T-cell (primary cell): ENCODE results near the gene PRR5. TPM values are rescaled to one million over a fixed set of nuclear protein-coding genes. Genes with fewer than 3 reads are reported as not detected.

Experiments
- ATAC-seq, 4 experiments: fragments of 200-7000 bp in 3 of 4; fragments of 150-1000 bp in 1 of 4; cut with Tn5 transposase; replicated peaks in 1 of 4; 1 replicate in 3 of 4; 2 replicates in 1 of 4; pipeline ENCODE4 v1.10.0; 2021; ENCODE audit warnings: moderate library complexity in 3 of 4, mild to moderate bottlenecking in 2 of 4, moderate number of reproducible peaks in 1 of 4
- CTCF ChIA-PET, 2 donors: fragments of 300-600 bp; sonication (Branson Sonifier 250); formaldehyde crosslinking; loops; one replicate each; lab custom pipeline; 2022; ENCODE audit warnings: antibody characterized with exemption in 2 of 2; lab: Charles Lee
- POLR2A ChIA-PET, 2 donors: fragments of 300-600 bp; sonication (Branson Sonifier 250); formaldehyde crosslinking; loops; one replicate each; lab custom pipeline; 2022; ENCODE audit warnings: antibody characterized with exemption in 2 of 2; lab: Charles Lee
- DNase-seq, 35 experiments: peaks; one replicate each; pipeline versions ENCODE4 v3.0.0 to v3.0.0-alpha.2; 2013 to 2023
- H3K27ac ChIP-seq: one replicate; pipeline ENCODE4 v1.5.1; 2013; ENCODE audit warnings: low read length
- H3K27me3 ChIP-seq, 2 experiments: replicated peaks in 1 of 2; 1 replicate in 1 of 2; 2 replicates in 1 of 2; pipeline versions ENCODE4 v1.6.1 to v1.7.0; 2013; ENCODE audit warnings: low read length in 1 of 2, mixed read lengths in 1 of 2; ENCODE audit not compliant: control insufficient read depth in 2 of 2, insufficient read depth in 2 of 2; ENCODE audit errors: extremely low read depth in 1 of 2
- H3K36me3 ChIP-seq, 2 donors: 1 replicate in 1 of 2; 2 replicates in 1 of 2; pipeline versions ENCODE4 v1.6.1 to v1.7.0; 2013; ENCODE audit warnings: low read length in 1 of 2; ENCODE audit not compliant: control insufficient read depth in 2 of 2, insufficient read depth in 1 of 2; ENCODE audit errors: extremely low read depth in 1 of 2
- H3K4me1 ChIP-seq, 2 experiments: 1 replicate in 1 of 2; 2 replicates in 1 of 2; pipeline versions ENCODE4 v1.6.1 to v1.7.0; 2013; ENCODE audit warnings: low read length in 2 of 2, mixed read lengths in 1 of 2; ENCODE audit not compliant: insufficient read depth in 2 of 2, control insufficient read depth in 1 of 2; ENCODE audit errors: extremely low read depth in 1 of 2
- H3K4me3 ChIP-seq, 2 donors: 1 replicate in 1 of 2; 2 replicates in 1 of 2; pipeline versions ENCODE4 v1.5.1 to v1.7.0; 2013; ENCODE audit warnings: mild to moderate bottlenecking in 2 of 2, low read length in 1 of 2, moderate library complexity in 1 of 2; ENCODE audit not compliant: control insufficient read depth in 1 of 2; ENCODE audit errors: extremely low read depth in 1 of 2
- H3K9me3 ChIP-seq: 2 replicates; pipeline ENCODE4 v1.7.0; 2013
- H3K27ac Mint-ChIP-seq, 2 donors: one replicate each; pipeline ENCODE4 v1.8.0; 2020 to 2021; ENCODE audit warnings: mild to moderate bottlenecking in 2 of 2, mixed read lengths in 2 of 2
- H3K27me3 Mint-ChIP-seq, 2 donors: one replicate each; pipeline ENCODE4 v1.8.0; 2021 to 2022; ENCODE audit warnings: mixed read lengths in 2 of 2
- H3K36me3 Mint-ChIP-seq: one replicate; pipeline ENCODE4 v1.8.0; 2021; ENCODE audit warnings: mixed read lengths
- H3K4me1 Mint-ChIP-seq, 3 donors: one replicate each; pipeline ENCODE4 v1.8.0; 2020 to 2022; ENCODE audit warnings: mixed read lengths in 3 of 3, mild to moderate bottlenecking in 1 of 3
- H3K4me3 Mint-ChIP-seq, 3 donors: one replicate each; pipeline ENCODE4 v1.8.0; 2020 to 2022; ENCODE audit warnings: mild to moderate bottlenecking in 3 of 3, mixed read lengths in 3 of 3, moderate library complexity in 3 of 3
- H3K9me3 Mint-ChIP-seq, 3 donors: one replicate each; pipeline ENCODE4 v1.8.0; 2020 to 2022; ENCODE audit warnings: mixed read lengths in 3 of 3
- WGBS: methylation state at CpG from one replicate; pipeline ENCODE4 v1.1.5; 2013; ENCODE audit warnings: missing lambda C conversion rate; ENCODE audit not compliant: insufficient coverage; 5-methylcytosine and 5-hydroxymethylcytosine counted together
- total RNA-seq, 35 experiments: library from RNA in 6 of 35; stranded (reverse) in 6 of 35; fragments of 120-200 nt in 1 of 35; gene quantifications; one replicate each; pipeline versions ENCODE4 v1.2.1 to v1.2.4 and lab custom pipeline; 2013 to 2026

Gene PRR5
- total RNA-seq, 5 donors from 2014 or later (not counting 1 experiment from before 2014, with no cell fraction given) = 37.0 to 64.0 (median 58.7) TPM

DNA sequence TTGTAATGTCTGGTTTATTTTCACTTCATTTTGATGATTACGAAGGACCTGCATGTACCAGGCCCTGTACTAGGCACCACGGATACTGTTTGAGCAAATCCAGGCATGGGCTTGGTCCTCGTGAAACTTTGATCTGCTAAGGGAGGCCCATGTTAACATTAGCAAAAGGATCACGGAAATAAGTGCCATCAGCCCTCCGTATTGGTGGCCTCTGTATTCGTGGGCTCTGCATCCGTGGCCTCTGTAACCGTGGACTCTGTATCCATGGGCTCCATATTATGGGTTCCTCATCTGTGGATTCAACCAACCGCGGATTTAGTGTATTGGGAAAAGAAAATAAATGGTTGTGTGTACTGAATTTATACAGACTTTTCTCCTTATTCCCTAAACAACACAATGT is 59.0 kb downstream of the PRR5 start:
- Mint-ChIP-seq H3K4me3 (no peak overlapping the region), H3K27ac (no peak overlapping the region), H3K27me3 (peaks cover 26% of the 10 kb centered on the region in 2 donors), H3K36me3 (no peaks in the 10 kb centered on the region), H3K9me3 (peaks cover 5 to 7% (median 6%) of the 10 kb centered on the region in 3 donors), H3K4me1 (no peaks in the 10 kb centered on the region)
- no peak overlapping the region for H3K27ac ChIP-seq
- DNase-seq (no peak), ATAC-seq (no peak)
- WGBS = 76% methylated on average over 5 of the region's 10 CpGs
- no peaks in the 10 kb centered on the region for H3K36me3 ChIP-seq
- no peaks in the 10 kb centered on the region for H3K9me3 ChIP-seq
- H3K4me3 ChIP-seq = no peak overlapping the region
- ChIA-PET CTCF (no interaction called here), POLR2A (no interaction called here)
- peaks cover 0 to 27% of the 10 kb centered on the region in 2 experiments for H3K27me3 ChIP-seq
- no peaks in the 10 kb centered on the region for H3K4me1 ChIP-seq

DNA sequence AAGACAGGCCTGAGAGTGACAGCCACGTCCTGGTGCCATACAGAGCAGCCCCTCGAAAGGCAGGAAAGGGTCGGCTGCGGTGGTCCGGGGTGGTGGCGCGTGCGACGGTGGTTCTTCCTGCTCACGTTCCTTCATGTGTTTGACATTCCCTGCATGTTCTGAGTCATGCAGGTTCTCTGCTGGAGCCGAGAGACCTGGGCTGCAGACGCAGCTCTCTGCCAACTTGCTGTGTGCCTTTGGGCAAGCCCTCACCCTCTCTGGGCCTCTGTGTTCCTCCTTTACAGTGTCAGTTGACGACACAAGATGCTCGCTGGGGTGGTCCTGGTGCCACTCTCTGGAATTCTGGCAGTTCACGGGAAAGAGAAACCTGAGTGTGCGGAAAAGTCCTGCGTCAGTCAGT is 62.4 kb downstream of the PRR5 start:
- no peaks in the 10 kb centered on the region for H3K4me1 Mint-ChIP-seq
- 89% methylated on average over 15 of the region's 17 CpGs for WGBS
- H3K27ac ChIP-seq = no peak overlapping the region
- ChIA-PET POLR2A (no interaction called here), CTCF (no interaction called here)
- no peak overlapping the region for H3K4me3 ChIP-seq
- H3K4me1 ChIP-seq = no peaks in the 10 kb centered on the region
- ATAC-seq (no peak), DNase-seq (no peak)
- H3K36me3 Mint-ChIP-seq = no peaks in the 10 kb centered on the region
- H3K9me3 ChIP-seq = no peaks in the 10 kb centered on the region
- peaks cover 5 to 7% (median 6%) of the 10 kb centered on the region in 3 donors for H3K9me3 Mint-ChIP-seq
- no peak overlapping the region for H3K4me3 Mint-ChIP-seq
- no peak overlapping the region for H3K27ac Mint-ChIP-seq
- H3K27me3 Mint-ChIP-seq = peaks cover 4 to 5% of the 10 kb centered on the region in 2 donors
- H3K36me3 ChIP-seq = no peaks in the 10 kb centered on the region
- H3K27me3 ChIP-seq = peaks cover 0 to 10% of the 10 kb centered on the region in 2 experiments

DNA sequence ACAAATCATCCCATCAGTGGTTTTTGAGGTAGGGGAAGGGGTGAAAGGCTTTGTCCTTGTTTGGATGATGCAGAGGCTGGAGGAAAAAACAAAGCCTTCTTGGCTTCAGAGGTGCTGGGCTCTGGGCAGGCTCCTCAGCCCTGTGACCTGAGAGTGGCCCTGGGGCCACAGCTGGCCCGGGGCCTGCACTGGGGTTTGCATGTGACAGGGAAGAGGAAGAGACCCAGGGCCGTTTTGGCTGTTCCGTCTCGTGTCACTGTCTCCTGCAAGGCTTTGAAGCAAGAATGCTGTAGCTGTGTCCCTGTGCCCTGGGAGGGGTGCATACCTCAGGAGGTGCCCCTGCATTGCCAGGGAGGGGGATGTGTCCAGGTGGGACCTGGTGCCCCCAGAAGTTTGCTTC is 63.0 kb downstream of the PRR5 start:
- Histone ChIP-seq H3K27me3 (peaks cover 0 to 6% of the 10 kb centered on the region in 2 experiments), H3K9me3 (no peaks in the 10 kb centered on the region), H3K36me3 (no peaks in the 10 kb centered on the region), H3K4me1 (no peaks in the 10 kb centered on the region), H3K27ac (no peak overlapping the region), H3K4me3 (no peak overlapping the region)
- CTCF ChIA-PET = no interaction called here
- POLR2A ChIA-PET = no interaction called here
- no peaks in the 10 kb centered on the region for H3K36me3 Mint-ChIP-seq
- H3K4me1 Mint-ChIP-seq = no peaks in the 10 kb centered on the region
- no peak overlapping the region for H3K27ac Mint-ChIP-seq
- H3K4me3 Mint-ChIP-seq = no peak overlapping the region
- ATAC-seq (no peak), DNase-seq (no peak)
- peaks cover 5 to 7% (median 6%) of the 10 kb centered on the region in 3 donors for H3K9me3 Mint-ChIP-seq
- peaks cover under 1 to 4% of the 10 kb centered on the region in 2 donors for H3K27me3 Mint-ChIP-seq
- WGBS = 10% methylated on average over 1 of the region's 4 CpGs

DNA sequence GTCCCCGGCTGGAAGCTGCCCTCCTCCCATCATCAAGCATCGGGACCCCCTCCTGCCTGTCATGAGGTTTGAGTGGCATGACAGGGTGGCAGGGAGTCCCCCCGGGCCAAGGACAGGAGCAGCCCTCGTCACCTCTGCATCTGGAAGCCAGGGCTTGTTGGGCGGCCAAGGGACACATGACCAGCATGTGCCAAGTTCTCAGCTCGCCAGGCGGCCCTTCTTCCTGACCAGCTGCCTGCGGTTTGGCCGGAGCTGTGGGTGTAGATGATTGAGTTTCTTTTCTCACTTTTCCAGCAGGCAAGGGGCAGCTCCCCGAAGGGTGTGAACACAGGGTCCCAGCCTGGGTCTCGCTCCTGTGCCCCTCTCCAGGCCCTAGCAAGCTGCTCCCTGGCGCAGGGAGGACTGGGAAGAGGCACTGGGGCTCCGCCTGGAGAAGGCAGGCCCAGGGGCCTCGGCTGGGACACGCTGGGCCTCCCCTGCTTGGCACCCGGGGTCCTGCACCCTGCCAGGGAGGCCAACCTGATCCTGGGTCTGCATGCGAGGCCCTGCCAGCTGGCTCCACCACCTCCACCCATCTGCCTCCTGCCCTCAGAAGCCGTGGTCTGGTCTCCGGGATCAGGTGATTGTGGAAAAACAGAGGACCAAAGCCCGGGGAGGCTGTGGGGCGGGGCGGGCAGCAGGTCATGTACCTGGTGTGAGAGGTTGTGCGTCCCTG is 63.7 kb downstream of the PRR5 start:
- Histone ChIP-seq H3K9me3 (no peaks in the 10 kb centered on the region), H3K36me3 (no peaks in the 10 kb centered on the region), H3K4me1 (no peaks in the 10 kb centered on the region), H3K4me3 (no peak overlapping the region), H3K27ac (no peak overlapping the region), H3K27me3 (peaks cover 0 to 6% of the 10 kb centered on the region in 2 experiments)
- POLR2A ChIA-PET = no interaction called here
- H3K4me1 Mint-ChIP-seq = no peaks in the 10 kb centered on the region
- H3K36me3 Mint-ChIP-seq = no peaks in the 10 kb centered on the region
- ATAC-seq = no peak
- no peak overlapping the region for H3K27ac Mint-ChIP-seq
- CTCF ChIA-PET = no interaction called here
- peaks cover 5 to 7% (median 6%) of the 10 kb centered on the region in 3 donors for H3K9me3 Mint-ChIP-seq
- H3K27me3 Mint-ChIP-seq = peaks cover 0 to 4% of the 10 kb centered on the region in 2 donors
- WGBS = 71% methylated on average over 16 of the region's 23 CpGs
- no peak overlapping the region for H3K4me3 Mint-ChIP-seq
- no peak for DNase-seq

DNA sequence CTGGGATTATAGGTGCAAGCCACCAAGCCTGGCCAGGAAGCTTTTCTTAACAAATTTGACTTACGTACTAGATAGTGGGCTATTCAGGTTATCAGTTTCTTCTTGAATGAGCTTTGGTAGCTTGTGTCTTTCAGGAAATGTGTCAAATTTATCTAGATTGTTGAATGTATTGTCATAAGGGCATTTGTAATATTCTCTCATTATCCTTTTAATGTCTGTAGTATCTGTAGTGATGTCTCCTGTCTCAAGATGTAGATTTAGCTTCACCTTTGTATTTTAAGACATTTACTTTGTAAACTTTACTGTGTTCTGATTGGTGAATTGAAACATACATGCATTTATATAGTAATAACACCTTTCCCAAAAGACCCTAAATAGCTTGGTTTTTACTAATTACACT is 71.1 kb downstream of the PRR5 start:
- no peaks in the 10 kb centered on the region for H3K4me1 ChIP-seq
- H3K27ac ChIP-seq = no peak overlapping the region
- H3K4me1 Mint-ChIP-seq = no peaks in the 10 kb centered on the region
- H3K27ac Mint-ChIP-seq = no peak overlapping the region
- DNase-seq = no peak
- no peaks in the 10 kb centered on the region for H3K36me3 ChIP-seq
- peaks cover 4 to 8% of the 10 kb centered on the region in 2 donors for H3K27me3 Mint-ChIP-seq
- peaks cover 3% of the 10 kb centered on the region for H3K9me3 ChIP-seq
- peaks cover 3 to 15% (median 7%) of the 10 kb centered on the region in 3 donors for H3K9me3 Mint-ChIP-seq
- H3K36me3 Mint-ChIP-seq = no peaks in the 10 kb centered on the region
- ATAC-seq = no peak
- no CpG with 5 or more reads among the region's 1 CpG for WGBS
- no peak overlapping the region for H3K4me3 ChIP-seq
- ChIA-PET CTCF (no interaction called here), POLR2A (no interaction called here)
- no peak overlapping the region for H3K4me3 Mint-ChIP-seq
- no peaks in the 10 kb centered on the region for H3K27me3 ChIP-seq

DNA sequence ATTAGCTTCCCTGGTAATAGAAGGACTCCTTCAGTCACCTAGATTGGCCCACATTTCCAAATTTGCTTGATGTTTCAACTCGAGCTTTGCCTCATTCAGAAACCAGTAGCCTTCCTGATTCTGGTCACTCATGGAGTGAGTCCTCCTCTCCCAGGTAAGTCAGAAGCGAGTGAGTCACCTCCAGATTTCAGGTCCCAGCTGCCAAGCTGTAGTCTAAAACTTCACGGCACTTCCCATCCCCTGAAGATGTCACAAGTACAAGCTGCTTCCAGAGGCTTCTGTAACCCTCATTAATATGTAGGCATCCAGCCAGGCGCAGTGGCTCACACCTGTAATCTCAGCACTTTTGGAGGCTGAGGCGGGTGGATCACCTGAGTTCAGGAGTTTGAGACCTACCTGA is 73.9 kb downstream of the PRR5 start:
- Mint-ChIP-seq H3K27ac (no peak overlapping the region), H3K36me3 (no peaks in the 10 kb centered on the region), H3K27me3 (peaks cover 4 to 8% of the 10 kb centered on the region in 2 donors), H3K4me1 (no peaks in the 10 kb centered on the region), H3K9me3 (peaks cover 3 to 15% (median 7%) of the 10 kb centered on the region in 3 donors), H3K4me3 (no peak overlapping the region)
- Histone ChIP-seq H3K36me3 (no peaks in the 10 kb centered on the region), H3K4me3 (no peak overlapping the region), H3K27ac (no peak overlapping the region), H3K9me3 (peaks cover 3% of the 10 kb centered on the region), H3K4me1 (no peaks in the 10 kb centered on the region), H3K27me3 (peaks cover 0 to 7% of the 10 kb centered on the region in 2 experiments)
- CTCF ChIA-PET = no interaction called here
- ATAC-seq (no peak), DNase-seq (no peak)
- WGBS = 79% methylated on average over 4 of the region's 5 CpGs
- POLR2A ChIA-PET = no interaction called here
